Heart left ventricle (tissue), 16 donors: ENCODE data around the gene ORC5. TPM values are rescaled to one million over a fixed set of nuclear protein-coding genes. Genes with fewer than 3 reads are reported as not detected.

Source experiments
- ATAC-seq, 4 donors: fragments of 200-7000 bp; cut with Tn5 transposase; one replicate each; pipeline ENCODE4 v1.9.1; 2020 to 2022; ENCODE audit warnings: moderate library complexity in 4 of 4, mild to moderate bottlenecking in 3 of 4, moderate number of reproducible peaks in 1 of 4
- DNase-seq, 5 donors: peaks; one replicate each; pipeline ENCODE4 v3.0.0-alpha.2; 2020
- H3K27ac ChIP-seq, 12 donors: fragments of 200-600 bp; sonication (generic) in 4 of 12; one replicate each; pipeline versions ENCODE4 v1.5.0 to v1.8.0; 2016 to 2022; ENCODE audit warnings: mild to moderate bottlenecking in 2 of 12
- H3K27me3 ChIP-seq, 9 donors: fragments of 200-600 bp; sonication (generic) in 2 of 9; one replicate each; pipeline versions ENCODE4 v1.5.1 to v1.8.0; 2016 to 2022; ENCODE audit warnings: mild to moderate bottlenecking in 3 of 9
- H3K36me3 ChIP-seq, 9 donors: fragments of 200-600 bp; sonication (generic) in 2 of 9; one replicate each; pipeline versions ENCODE4 v1.5.0 to v1.8.0; 2018 to 2022; ENCODE audit warnings: mild to moderate bottlenecking in 2 of 9
- H3K4me1 ChIP-seq, 12 donors: fragments of 200-600 bp; sonication (generic) in 4 of 12; one replicate each; pipeline versions ENCODE4 v1.5.0 to v1.8.0; 2016 to 2022; ENCODE audit warnings: mild to moderate bottlenecking in 3 of 12
- H3K4me3 ChIP-seq, 12 donors: fragments of 200-600 bp; sonication (generic) in 4 of 12; one replicate each; pipeline versions ENCODE4 v1.5.0 to v1.8.0; 2017 to 2022; ENCODE audit warnings: mild to moderate bottlenecking in 9 of 12, moderate library complexity in 4 of 12
- H3K9me3 ChIP-seq, 12 donors: fragments of 200-600 bp; sonication (generic) in 4 of 12; one replicate each; pipeline versions ENCODE4 v1.5.0 to v1.8.0; 2016 to 2022; ENCODE audit warnings: mild to moderate bottlenecking in 1 of 12
- POLR2A ChIP-seq, 2 donors: fragments of 450-650 bp; IDR thresholded peaks; one replicate each; pipeline ENCODE4 v1.6.1; 2017; ENCODE audit warnings: antibody characterized with exemption in 2 of 2, mild to moderate bottlenecking in 2 of 2, moderate library complexity in 2 of 2
- WGBS, 4 donors: extraction: QIAGEN DNeasy Blood & Tissue Kit in 2 of 4; methylation state at CpG; one replicate each; pipeline versions ENCODE4 v1.1.5 to v1.1.7; 2013 to 2018; 5-methylcytosine and 5-hydroxymethylcytosine counted together
- intact Hi-C, 10 donors: fragments of 100-400 bp; cut with DNase I; formaldehyde crosslinking; loops; one replicate each; pipeline versions ENCODE4 v1.11.1 to v1.14.2; 2022
- polyA plus RNA-seq, 2 donors: library from polyadenylated mRNA; stranded (reverse); fragments of 200-250 nt; gene quantifications; one replicate each; pipeline ENCODE4 v1.2.3, GENCODE V29; 2013
- total RNA-seq, 9 donors: library from RNA; depleted of rRNA in 2 of 9; stranded (reverse); fragments of >200 nt in 2 of 9; fragmentation: NEBNext Ultra II Directional in 3 of 9; extraction: Animal tissue kit (Norgen Biotek cat#: 25700) in 3 of 9; gene quantifications; one replicate each; pipeline versions ENCODE4 v1.1.0 to v1.2.4, GENCODE V29; 2016 to 2023
- TF ChIP-seq, protein P1 (sequence below), 12 donors: fragments of 200-600 bp; sonication (generic) in 4 of 12; IDR thresholded peaks; one replicate each; pipeline versions ENCODE4 v1.5.0 to v1.8.0; 2018 to 2022; ENCODE audit warnings: antibody characterized with exemption in 12 of 12, mild to moderate bottlenecking in 5 of 12
- donor health status: ischemic (EF 13 %, LVEDD 7.1; RV severe dilation, severe dysfunction).
- donor health status: healthy with polysubstance abuse.
- donor health status: DM: no; HTN: yes; CAD: no.
- donor health status: DM: no; HTN: no; CAD: no.
- donor health status: ischemic (EF 25% LVEDD 6.9; RV normal size, moderate dysfunction).
- donor health status: ischemic (EF 25% LVEDD 5.7; RV mildly dilated, moderate dysfunction).
- donor health status: healthy.
- donor health status: DM: yes; HTN: yes; CAD: no.
- donor health status: ischemic (EF 35%, LVEDD 5.7; RV mildly dilated, moderate dysfunction).
- donor health status: nonischemic (EF 11% LVEDD 7.7; RV severe dilation, severe dysfunction).
- donor health status: DM: yes; HTN: yes; CAD: no.
- donor health status: PGD.
- donor health status: ischemic (EF 29% LVEDD 5.4; RV normal size, mild dysfunction).
- donor health status: nonischemic (EF 23%, LVEDD 6.1; RV moderate dilation, normal function).

The ORC5 gene
- total and polyA plus RNA-seq, 11 donors: 2.4 to 11.2 (median 7.0) TPM

DNA sequence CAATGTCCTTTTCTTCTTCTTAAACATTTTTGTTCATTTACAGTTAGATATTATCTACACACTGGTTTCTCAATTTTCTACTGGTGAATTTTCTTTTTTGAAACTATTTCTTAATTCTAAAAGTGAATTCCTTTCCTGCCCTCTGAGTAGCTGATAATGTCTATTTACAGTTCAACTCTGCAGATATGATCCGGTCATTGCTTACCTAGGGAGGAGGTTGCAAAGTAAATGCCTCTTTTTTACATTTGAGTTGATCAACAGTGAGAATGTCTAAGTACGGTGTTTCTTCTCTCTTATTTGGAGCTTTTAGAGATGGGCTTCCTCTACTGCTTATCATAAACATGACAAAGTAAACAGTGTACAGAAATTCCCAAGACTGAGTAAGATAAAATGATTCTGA is 20.6 kb upstream of the ORC5 start:
- TF ChIP-seq, protein P1, sequence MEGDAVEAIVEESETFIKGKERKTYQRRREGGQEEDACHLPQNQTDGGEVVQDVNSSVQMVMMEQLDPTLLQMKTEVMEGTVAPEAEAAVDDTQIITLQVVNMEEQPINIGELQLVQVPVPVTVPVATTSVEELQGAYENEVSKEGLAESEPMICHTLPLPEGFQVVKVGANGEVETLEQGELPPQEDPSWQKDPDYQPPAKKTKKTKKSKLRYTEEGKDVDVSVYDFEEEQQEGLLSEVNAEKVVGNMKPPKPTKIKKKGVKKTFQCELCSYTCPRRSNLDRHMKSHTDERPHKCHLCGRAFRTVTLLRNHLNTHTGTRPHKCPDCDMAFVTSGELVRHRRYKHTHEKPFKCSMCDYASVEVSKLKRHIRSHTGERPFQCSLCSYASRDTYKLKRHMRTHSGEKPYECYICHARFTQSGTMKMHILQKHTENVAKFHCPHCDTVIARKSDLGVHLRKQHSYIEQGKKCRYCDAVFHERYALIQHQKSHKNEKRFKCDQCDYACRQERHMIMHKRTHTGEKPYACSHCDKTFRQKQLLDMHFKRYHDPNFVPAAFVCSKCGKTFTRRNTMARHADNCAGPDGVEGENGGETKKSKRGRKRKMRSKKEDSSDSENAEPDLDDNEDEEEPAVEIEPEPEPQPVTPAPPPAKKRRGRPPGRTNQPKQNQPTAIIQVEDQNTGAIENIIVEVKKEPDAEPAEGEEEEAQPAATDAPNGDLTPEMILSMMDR (IDR thresholded peaks at IDR 0.05): no peak
- no peak for TF ChIP-seq POLR2A (IDR thresholded peaks at IDR 0.05)
- no peaks in the 10 kb centered on the region for H3K36me3 ChIP-seq
- no peaks in the 10 kb centered on the region for H3K9me3 ChIP-seq
- WGBS, 4 donors: 66 to 72% (median 70%) methylated on average over 2 of the region's 2 CpGs
- DNase-seq (no peak), ATAC-seq (no peak)
- no peak overlapping the region for H3K4me3 ChIP-seq
- H3K27ac ChIP-seq: no peak overlapping the region
- intact Hi-C loops: loop anchor here in 1 of 10 donors (10.0 kb wide), 1 partner anchor 616 kb away; no protein-coding TSS in a partner anchor
- H3K27me3 ChIP-seq: peaks cover 0 to 13% (median 4%) of the 10 kb centered on the region in 9 donors
- peaks cover 0 to 7% (median 0%) of the 10 kb centered on the region in 12 donors for H3K4me1 ChIP-seq

DNA sequence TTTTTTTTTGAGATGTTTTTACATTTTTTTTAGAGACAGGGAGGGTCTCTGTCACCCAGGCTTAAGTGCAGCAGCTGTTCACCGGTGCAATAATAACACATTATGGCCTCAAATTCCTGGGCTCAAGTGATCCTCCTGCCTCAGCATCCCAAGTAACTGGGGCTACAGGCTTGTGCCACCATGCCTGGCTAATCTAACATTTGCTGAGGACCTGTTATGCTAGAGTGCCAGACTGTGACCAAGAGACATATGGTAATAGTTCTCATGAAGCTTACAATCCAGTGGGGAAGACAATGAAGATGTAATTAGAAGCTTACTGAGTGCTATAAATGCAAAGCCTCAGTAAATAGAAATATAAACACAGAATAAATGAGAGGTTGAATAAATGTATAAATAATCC is 17.6 kb upstream of the ORC5 start:
- Histone ChIP-seq H3K4me3 (no peak overlapping the region), H3K4me1 (no peaks in the 10 kb centered on the region), H3K27me3 (no peaks in the 10 kb centered on the region), H3K36me3 (no peaks in the 10 kb centered on the region), H3K27ac (no peak overlapping the region), H3K9me3 (peaks cover 0 to 9% (median 0%) of the 10 kb centered on the region in 12 donors)
- intact Hi-C loops: loop anchor here in 1 of 10 donors (10.0 kb wide), 1 partner anchor 619 kb away; no protein-coding TSS in a partner anchor
- WGBS, 4 donors: 63 to 88% (median 76%) methylated on average over 1 of the region's 1 CpG
- ATAC-seq (no peak), DNase-seq (no peak)
- TF ChIP-seq POLR2A (IDR thresholded peaks at IDR 0.05): no peak
- TF ChIP-seq, protein P1 (IDR thresholded peaks at IDR 0.05): no peak

DNA sequence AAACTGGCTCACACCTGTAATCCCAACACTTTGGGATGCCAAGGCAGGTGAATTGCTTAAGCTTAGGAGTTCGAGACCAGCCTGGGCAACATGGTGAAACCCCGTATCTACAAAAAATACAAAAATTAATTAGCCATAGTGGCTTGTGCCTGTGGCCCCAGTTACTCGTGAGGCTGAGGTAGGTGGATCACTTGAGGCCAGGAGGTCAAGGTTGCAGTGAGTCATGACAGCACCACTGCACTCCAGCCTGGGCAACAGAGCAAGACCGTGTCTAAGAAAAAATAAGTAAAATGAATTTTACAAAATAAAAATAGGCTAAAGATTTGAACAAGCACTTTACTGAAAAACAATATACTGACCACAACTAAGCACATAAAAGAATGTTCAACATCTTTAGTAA is 9.8 kb upstream of the ORC5 start:
- Histone ChIP-seq H3K27me3 (no peaks in the 10 kb centered on the region), H3K36me3 (no peaks in the 10 kb centered on the region), H3K4me1 (no peaks in the 10 kb centered on the region), H3K27ac (no peak overlapping the region), H3K4me3 (no peak overlapping the region), H3K9me3 (peaks cover 0 to 8% (median 0%) of the 10 kb centered on the region in 12 donors)
- intact Hi-C loops: no loop called here
- TF ChIP-seq, protein P1 (IDR thresholded peaks at IDR 0.05): no peak
- no peak for TF ChIP-seq POLR2A (IDR thresholded peaks at IDR 0.05)
- WGBS, 4 donors: 47 to 82% (median 62%) methylated on average over 4 of the region's 4 CpGs
- no peak for ATAC-seq
- no peak for DNase-seq

DNA sequence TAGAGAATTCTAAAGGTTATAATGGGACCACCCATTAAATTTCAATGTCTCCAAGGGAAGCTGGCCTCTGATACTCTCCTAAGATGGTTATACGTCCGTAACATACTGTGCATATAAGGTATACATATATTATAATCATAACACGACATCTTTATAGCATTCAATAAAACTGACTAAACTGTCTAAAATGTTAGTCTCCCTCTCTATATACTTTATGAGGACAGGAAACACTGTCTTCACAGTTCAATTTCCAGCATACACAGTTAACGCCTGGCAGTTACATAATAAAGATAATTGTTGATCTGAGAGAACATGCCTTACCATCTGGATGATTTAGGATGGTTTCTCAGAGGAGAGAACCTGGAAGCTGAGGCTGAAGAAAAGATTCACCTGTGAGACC is 1.2 kb upstream of the ORC5 start:
- no peak overlapping the region for H3K4me3 ChIP-seq
- 76 to 82% (median 80%) methylated on average over 4 of the region's 4 CpGs for WGBS, 4 donors
- peaks cover 0 to 1% (median under 1%) of the 10 kb centered on the region in 9 donors for H3K36me3 ChIP-seq
- DNase-seq: no peak
- no peak overlapping the region for H3K27ac ChIP-seq
- intact Hi-C loops: loop anchor here in 1 of 10 donors (5.0 kb wide), 1 partner anchor 708 kb away; no protein-coding TSS in a partner anchor
- TF ChIP-seq, protein P1 (IDR thresholded peaks at IDR 0.05): no peak
- no peak for TF ChIP-seq POLR2A (IDR thresholded peaks at IDR 0.05)
- ATAC-seq: no peak
- no peaks in the 10 kb centered on the region for H3K27me3 ChIP-seq
- H3K4me1 ChIP-seq: peaks cover 0 to 32% (median 20%) of the 10 kb centered on the region in 12 donors
- no peaks in the 10 kb centered on the region for H3K9me3 ChIP-seq
